Endothelial cell of umbilical vein (primary cell): Measurements from ENCODE around the gene ARHGAP42. TPM values are rescaled to one million over a fixed set of nuclear protein-coding genes. Genes with fewer than 3 reads are reported as not detected.

Source experiments
- BruUV-seq: library from RNA; stranded (reverse); fragments of 400-500 nt; replicated peaks from 2 replicates; lab custom pipeline; 2021; lab: Mats Ljungman, UMichigan
- CTCF ChIA-PET: fragments of 300-600, 350-600 bp; sonication (Branson Sonifier 250); formaldehyde crosslinking; loops from one replicate; lab custom pipeline; 2021; ENCODE audit warnings: antibody characterized with exemption, inconsistent platforms; lab: Charles Lee
- POLR2A ChIA-PET: fragments of 300-600, 350-600 bp; sonication (Branson Sonifier 250); formaldehyde crosslinking; loops from one replicate; lab custom pipeline; 2021; ENCODE audit warnings: antibody characterized with exemption, inconsistent platforms; lab: Charles Lee
- DNase-seq: peaks from one replicate; pipeline ENCODE4 v3.0.0-alpha.2; 2011; ENCODE audit warnings: low read depth, low spot score
- FAIRE-seq: peaks from 2 replicates; lab custom pipeline; 2011; peaks lifted over from hg19 to GRCh38; lab: Jason Lieb, UNC
- H2AFZ ChIP-seq: 2 replicates; pipeline ENCODE4 v1.6.0; 2012; ENCODE audit warnings: low read depth, low read length, control low read depth, inconsistent platforms
- H3K27ac ChIP-seq: 2 replicates; pipeline ENCODE4 v1.5.1; 2011; ENCODE audit warnings: low read depth, mild to moderate bottlenecking, control low read depth, low read length, moderate library complexity; ENCODE audit not compliant: insufficient read depth
- H3K27me3 ChIP-seq, 2 experiments: 2 replicates each; pipeline versions ENCODE4 v1.6.0 to v1.6.1; 2011; ENCODE audit warnings: low read length in 2 of 2, mixed read lengths in 1 of 2; ENCODE audit not compliant: control insufficient read depth in 2 of 2, insufficient read depth in 2 of 2
- H3K36me3 ChIP-seq, 2 experiments: 2 replicates in 1 of 2; 3 replicates in 1 of 2; pipeline ENCODE4 v1.5.1; 2011; ENCODE audit warnings: low read length in 2 of 2, mild to moderate bottlenecking in 1 of 2, moderate library complexity in 1 of 2; ENCODE audit not compliant: control insufficient read depth in 2 of 2, insufficient read depth in 2 of 2; ENCODE audit errors: extremely low read depth in 1 of 2
- H3K4me1 ChIP-seq: 3 replicates; pipeline ENCODE4 v1.5.1; 2011; ENCODE audit warnings: mild to moderate bottlenecking, low read length; ENCODE audit not compliant: control insufficient read depth, insufficient read depth; ENCODE audit errors: extremely low read depth
- H3K4me2 ChIP-seq: 2 replicates; pipeline ENCODE4 v1.6.1; 2011; ENCODE audit warnings: low read length, control low read depth, mixed read lengths; ENCODE audit not compliant: insufficient read depth
- H3K4me3 ChIP-seq, 3 experiments: fragments of 200-600 bp in 1 of 3; sonication (generic), shearing (Covaris generic) in 1 of 3; replicated peaks in 1 of 3; 2 replicates each; pipeline ENCODE4 v1.5.1; 2011 to 2016; ENCODE audit warnings: control low read depth in 3 of 3, low read length in 3 of 3, mild to moderate bottlenecking in 2 of 3, inconsistent platforms in 1 of 3, low read depth in 1 of 3, moderate library complexity in 1 of 3; ENCODE audit not compliant: insufficient read depth in 1 of 3
- H3K79me2 ChIP-seq: 2 replicates; pipeline ENCODE4 v1.6.0; 2012; ENCODE audit warnings: low read length, inconsistent platforms; ENCODE audit not compliant: control insufficient read depth, insufficient read depth
- H3K9ac ChIP-seq: replicated peaks from 2 replicates; pipeline ENCODE3; 2011; ENCODE audit warnings: low read length, control low read depth; ENCODE audit not compliant: insufficient read depth; ENCODE audit errors: extremely low read depth
- H3K9me1 ChIP-seq: replicated peaks from 3 replicates; pipeline ENCODE4 v1.6.0; 2011; ENCODE audit warnings: mild to moderate bottlenecking, low read length; ENCODE audit not compliant: control insufficient read depth, insufficient read depth; ENCODE audit errors: extremely low read depth
- H3K9me3 ChIP-seq: replicated peaks from 2 replicates; pipeline ENCODE4 v1.5.1; 2012; ENCODE audit warnings: low read length, inconsistent platforms; ENCODE audit not compliant: control insufficient read depth, insufficient read depth
- H4K20me1 ChIP-seq: replicated peaks from 2 replicates; pipeline ENCODE3; 2011; ENCODE audit warnings: mild to moderate bottlenecking, low read length; ENCODE audit not compliant: control insufficient read depth, insufficient read depth; ENCODE audit errors: extremely low read depth
- CTCF ChIP-seq, 2 donors: IDR thresholded peaks; 1 replicate in 1 of 2; 2 replicates in 1 of 2; pipeline ENCODE4 v1.5.1; 2011; ENCODE audit warnings: low read length in 2 of 2, mild to moderate bottlenecking in 2 of 2, moderate library complexity in 2 of 2, control low read depth in 1 of 2, inconsistent platforms in 1 of 2, low read depth in 1 of 2; ENCODE audit not compliant: insufficient read depth in 1 of 2; ENCODE audit errors: extremely low read depth in 1 of 2
- EZH2 ChIP-seq: IDR thresholded peaks from 2 replicates; pipeline ENCODE4 v1.6.1; 2012; ENCODE audit warnings: borderline replicate concordance, low read depth, mild to moderate bottlenecking, moderate library complexity, low read length, inconsistent platforms; ENCODE audit not compliant: severe bottlenecking
- FOS ChIP-seq: IDR thresholded peaks from 2 replicates; pipeline ENCODE4 v1.6.1; 2011; ENCODE audit warnings: mild to moderate bottlenecking, low read length, moderate library complexity, borderline replicate concordance; ENCODE audit not compliant: insufficient read depth
- GATA2 ChIP-seq: IDR thresholded peaks from 2 replicates; pipeline ENCODE4 v1.7.0; 2011; ENCODE audit warnings: low read depth, mild to moderate bottlenecking, moderate library complexity, mixed read lengths, low read length; ENCODE audit not compliant: insufficient read length, insufficient read depth
- JUN ChIP-seq: IDR thresholded peaks from 2 replicates; pipeline ENCODE4 v1.6.1; 2011; ENCODE audit warnings: borderline replicate concordance, low read depth; ENCODE audit not compliant: insufficient read length, insufficient read depth
- MAX ChIP-seq: IDR thresholded peaks from 2 replicates; pipeline ENCODE4 v1.6.1; 2011; ENCODE audit not compliant: insufficient read depth, insufficient read length
- MYC ChIP-seq: IDR thresholded peaks from one replicate; pipeline ENCODE4 v1.6.1; 2011; ENCODE audit warnings: mild to moderate bottlenecking, low read depth, low read length
- POLR2A ChIP-seq: IDR thresholded peaks from 2 replicates; pipeline ENCODE4 v1.6.1; 2012; ENCODE audit warnings: low read depth, mild to moderate bottlenecking, control low read depth, low read length
- POLR2AphosphoS5 ChIP-seq: IDR thresholded peaks from 2 replicates; pipeline ENCODE4 v1.6.1; 2012; ENCODE audit warnings: low read depth, mild to moderate bottlenecking, control low read depth, low read length, moderate library complexity; ENCODE audit not compliant: insufficient read depth
- dilution Hi-C: fragments of 300-500 bp; cut with MboI; formaldehyde crosslinking; loops from one replicate; pipeline ENCODE4 v1.15.0; 2019; ENCODE audit warnings: low sequenced_read_pairs; ENCODE audit not compliant: extremely low pct_ligation_motif_present
- intact Hi-C: fragments of 100-400 bp; cut with micrococcal nuclease; formaldehyde crosslinking; loops from one replicate; pipeline ENCODE4 v1.10.0; 2022
- polyA plus RNA-seq, 4 experiments: library from polyadenylated mRNA; depleted of rRNA in 3 of 4; stranded (reverse) in 3 of 4; unstranded in 1 of 4; fragments of >200 nt; gene quantifications; 2 replicates each; pipeline versions ENCODE4 v1.2.1 to v1.2.3, GENCODE V29; 2011 to 2012; ENCODE audit warnings: missing spikeins in 1 of 4
- total RNA-seq: library from RNA; stranded (reverse); gene quantifications from 2 replicates; pipeline ENCODE4 v1.2.3, GENCODE V29; 2021

ARHGAP42 gene
- total and polyA plus RNA-seq, 2 donors (not counting 3 experiments of a cell fraction or from before 2014, with no cell fraction given), result 1.8 to 2.4 TPM

GRCh38 chr11:100860318-100861155 lies 173.4 kb downstream of the ARHGAP42 start:
- no peak overlapping the region for H3K4me3 ChIP-seq
- no peak for TF ChIP-seq JUN
- TF ChIP-seq POLR2AphosphoS5, result no peak
- no peak for TF ChIP-seq EZH2
- TF ChIP-seq GATA2, result no peak
- TF ChIP-seq FOS, result no peak
- no peak for TF ChIP-seq CTCF (IDR thresholded peaks at IDR 0.05; ENCODE audit: extremely low read depth in 1 of 2, insufficient read depth in 1 of 2, low read depth in 1 of 2, low read length in 2 of 2)
- TF ChIP-seq MAX, result no peak
- TF ChIP-seq MYC, result no peak
- no peak for TF ChIP-seq POLR2A
- H3K79me2 ChIP-seq, result no peaks in the 10 kb centered on the region
- no peaks in the 10 kb centered on the region for H3K36me3 ChIP-seq
- no peak overlapping the region for H2AFZ ChIP-seq
- H4K20me1 ChIP-seq, result no peaks in the 10 kb centered on the region
- FAIRE-seq, result peak; percentile 28
- no peak for DNase-seq
- no peak overlapping the region for H3K27ac ChIP-seq
- H3K9me1 ChIP-seq, result no peaks in the 10 kb centered on the region
- H3K27me3 ChIP-seq, result no peaks in the 10 kb centered on the region
- no peak overlapping the region for H3K4me2 ChIP-seq
- H3K9me3 ChIP-seq, result no peaks in the 10 kb centered on the region
- no peaks in the 10 kb centered on the region for H3K4me1 ChIP-seq
- dilution Hi-C loops (no loop called here), intact Hi-C loops (no loop called here)
- H3K9ac ChIP-seq, result no peak overlapping the region
- BruUV-seq, result no TSS peak
- CTCF ChIA-PET, result interaction anchor here (1.0 to 1.6 kb wide), 4 partner anchors 173 to 284 kb away, joined by 3 to 6 read pairs (median 4); no protein-coding TSS in a partner anchor
- POLR2A ChIA-PET, result no interaction called here
